ENCODE data around the gene RELL1. TPM values are rescaled to one million over a fixed set of nuclear protein-coding genes. Genes with fewer than 3 reads are reported as not detected.

The RELL1 gene
- polyA plus RNA-seq, 3 donors: 1.5 to 9.3 (median 5.3) TPM

DNA sequence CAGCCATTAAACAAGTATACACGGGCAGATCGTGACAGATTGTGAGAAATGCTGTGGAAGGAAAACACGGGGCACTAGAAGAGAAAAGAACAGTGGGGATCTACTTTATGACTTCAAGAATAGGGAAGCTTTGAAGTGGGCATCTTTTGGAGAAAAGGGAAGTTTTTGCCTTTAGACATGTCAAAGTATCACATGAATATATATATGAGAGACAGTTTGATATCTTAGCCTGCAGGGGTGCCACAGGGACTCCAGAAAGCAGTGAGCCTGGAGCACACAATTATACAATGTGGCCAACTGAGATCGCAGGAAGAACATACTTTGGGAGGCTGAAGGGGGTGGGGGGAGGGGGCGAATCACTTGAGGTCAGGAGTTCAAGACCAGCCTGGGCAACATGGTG lies 35.7 kb downstream of the RELL1 start:
- 90 to 95% (median 91%) methylated on average over 5 of the region's 5 CpGs for WGBS, 3 donors
- no peak overlapping the region for H3K27ac ChIP-seq (ENCODE audit: low read depth, low read length)

GRCh38 chr4:37649268-37649667 lies 36.9 kb downstream of the RELL1 start:
- H3K27ac ChIP-seq (ENCODE audit: low read depth, low read length): no peak overlapping the region
- 85 to 97% (median 92%) methylated on average over 11 of the region's 11 CpGs for WGBS, 3 donors

DNA sequence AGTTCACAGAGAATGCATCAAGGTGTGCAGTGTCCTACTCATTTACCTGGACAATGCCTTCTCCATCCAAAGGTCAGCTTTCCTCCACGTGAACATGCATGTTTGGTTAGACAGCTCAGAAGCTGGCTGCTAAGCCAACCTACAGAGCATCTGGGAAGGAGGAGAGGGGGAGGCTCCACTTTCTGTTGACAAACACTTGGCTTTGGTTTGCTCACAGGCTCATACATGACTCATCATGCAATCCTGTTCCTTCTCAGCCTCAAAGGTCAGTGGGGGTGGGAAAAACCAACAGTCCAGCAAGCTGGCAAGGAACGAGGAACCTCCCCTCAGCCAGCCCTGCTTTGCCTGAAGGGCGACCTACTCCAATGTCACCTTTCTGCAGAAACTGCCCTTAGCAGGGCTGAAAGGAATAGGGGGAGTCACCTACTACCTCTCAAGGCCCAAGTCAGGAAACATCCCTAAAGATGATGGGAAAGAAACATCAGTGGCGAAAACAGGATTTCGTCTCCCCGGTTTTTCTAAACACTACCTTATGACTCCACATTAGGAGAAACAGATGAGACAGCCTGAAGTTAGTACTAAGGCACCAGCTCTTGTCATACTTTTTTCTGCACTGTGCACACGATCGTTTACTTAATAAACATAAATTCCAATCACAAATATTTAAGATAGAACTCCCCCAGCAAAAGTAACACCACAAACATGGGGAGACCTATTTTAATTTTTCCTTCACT lies 37.9 kb downstream of the RELL1 start:
- no peak overlapping the region for H3K27ac ChIP-seq (ENCODE audit: low read depth, low read length)
- WGBS, 3 donors: 51 to 71% (median 64%) methylated on average over 8 of the region's 8 CpGs

- WGBS, 3 donors: 83 to 92% (median 90%) methylated on average over 3 of the region's 3 CpGs
- H3K27ac ChIP-seq (ENCODE audit: low read depth, low read length): no peak overlapping the region
Observed at GRCh38 chr4:37646247-37646646, 39.9 kb downstream of the RELL1 start.

- WGBS, 3 donors: 87 to 93% (median 87%) methylated on average over 4 of the region's 4 CpGs
- H3K27ac ChIP-seq (ENCODE audit: low read depth, low read length): no peak overlapping the region
Observed at GRCh38 chr4:37645736-37646135, 40.4 kb downstream of the RELL1 start.

DNA sequence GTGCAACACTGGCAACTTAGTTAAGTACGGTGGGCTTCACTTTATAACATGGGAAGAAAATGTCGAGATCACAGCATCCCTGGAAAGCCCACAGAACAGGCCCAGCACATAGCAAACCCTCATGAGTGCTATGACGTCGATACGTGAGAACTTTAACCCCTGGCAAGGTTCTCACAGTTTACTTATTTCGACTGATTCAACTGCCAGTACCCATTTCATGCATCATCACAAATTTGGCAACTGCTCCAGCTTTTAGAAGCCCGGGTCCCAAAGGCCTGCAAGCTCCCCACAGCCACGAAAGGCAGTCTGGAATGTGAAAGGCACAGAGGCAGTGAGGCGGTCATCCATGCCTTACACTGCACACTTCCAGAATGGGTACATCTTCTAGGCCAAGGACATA lies 41.2 kb downstream of the RELL1 start:
- 68 to 78% (median 77%) methylated on average over 9 of the region's 9 CpGs for WGBS, 3 donors
- H3K27ac ChIP-seq (ENCODE audit: low read depth, low read length): no peak overlapping the region

- H3K27ac ChIP-seq (ENCODE audit: low read depth, low read length): no peak overlapping the region
- 70 to 86% (median 73%) methylated on average over 11 of the region's 11 CpGs for WGBS, 3 donors
Observed at GRCh38 chr4:37641886-37642849, 44.0 kb downstream of the RELL1 start.

- 70 to 92% (median 83%) methylated on average over 3 of the region's 3 CpGs for WGBS, 3 donors
- no peak overlapping the region for H3K27ac ChIP-seq (ENCODE audit: low read depth, low read length)
Observed at GRCh38 chr4:37641352-37641751, 44.8 kb downstream of the RELL1 start.

DNA sequence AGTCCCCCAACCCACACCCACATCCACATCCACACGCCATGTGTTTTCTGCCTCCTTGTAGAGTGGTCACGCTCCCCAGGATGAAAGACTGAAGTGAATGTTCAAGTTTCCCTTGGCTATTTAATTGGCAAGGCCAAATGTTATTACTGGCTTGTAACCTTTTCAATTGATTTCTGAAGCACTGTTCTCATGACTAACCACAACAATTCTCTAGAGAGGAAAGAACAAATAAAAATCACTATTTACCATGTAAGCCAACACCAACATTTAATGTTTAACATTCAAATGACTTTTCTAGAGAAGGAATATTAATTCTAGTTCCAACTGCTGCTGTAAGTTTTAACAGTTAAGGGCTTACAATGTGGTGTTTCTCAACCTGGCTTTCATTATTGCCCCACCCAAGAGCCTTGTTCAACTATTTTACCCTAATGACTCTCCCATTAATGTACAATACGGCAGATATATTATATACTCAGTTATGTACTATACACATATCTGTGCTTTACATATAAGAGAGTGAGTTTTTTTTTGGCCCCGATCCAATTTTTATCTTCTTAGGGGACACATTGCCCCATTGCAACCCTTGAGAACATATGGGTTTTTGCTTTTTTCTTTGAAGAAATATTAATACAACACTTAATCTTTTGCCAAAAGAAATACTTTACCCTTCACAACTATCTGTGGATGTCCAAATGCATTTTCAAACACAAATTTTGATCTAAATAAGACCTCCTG lies 46.5 kb downstream of the RELL1 start:
- no peak overlapping the region for H3K27ac ChIP-seq (ENCODE audit: low read depth, low read length)
- WGBS, 3 donors: 74 to 83% (median 79%) methylated on average over 4 of the region's 4 CpGs

- WGBS, 3 donors: 91 to 92% (median 91%) methylated on average over 6 of the region's 6 CpGs
- H3K27ac ChIP-seq (ENCODE audit: low read depth, low read length): no peak overlapping the region
Observed at GRCh38 chr4:37635155-37635554, 51.0 kb downstream of the RELL1 start.

DNA sequence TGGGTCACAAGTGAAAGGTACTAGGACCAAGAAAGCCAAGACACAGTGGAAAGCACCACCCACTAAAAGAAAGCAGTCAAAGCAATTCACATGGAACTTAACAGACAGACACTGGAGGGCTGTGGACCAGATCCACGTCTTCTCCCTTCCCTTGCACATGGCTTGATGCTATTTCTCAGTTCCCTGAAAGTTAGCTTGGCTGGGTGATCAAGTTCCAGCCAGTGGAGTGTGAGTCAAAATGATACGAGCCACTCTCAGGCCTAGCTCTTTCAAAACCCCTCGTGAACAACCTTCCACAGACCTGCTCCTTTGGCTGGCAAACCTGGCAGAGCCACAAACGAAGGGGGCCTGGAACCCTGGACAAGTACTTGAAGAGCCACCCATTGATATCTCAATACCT lies 52.0 kb downstream of the RELL1 start:
- WGBS, 3 donors: 92 to 95% (median 93%) methylated on average over 4 of the region's 4 CpGs
- H3K27ac ChIP-seq (ENCODE audit: low read depth, low read length): no peak overlapping the region

GRCh38 chr4:37632836-37633235 lies 53.3 kb downstream of the RELL1 start:
- no peak overlapping the region for H3K27ac ChIP-seq (ENCODE audit: low read depth, low read length)
- WGBS, 3 donors: 90 to 92% (median 92%) methylated on average over 3 of the region's 3 CpGs

GRCh38 chr4:37631551-37631950 lies 54.6 kb downstream of the RELL1 start:
- WGBS, 3 donors: 56 to 81% (median 66%) methylated on average over 2 of the region's 2 CpGs
- no peak overlapping the region for H3K27ac ChIP-seq (ENCODE audit: low read depth, low read length)

DNA sequence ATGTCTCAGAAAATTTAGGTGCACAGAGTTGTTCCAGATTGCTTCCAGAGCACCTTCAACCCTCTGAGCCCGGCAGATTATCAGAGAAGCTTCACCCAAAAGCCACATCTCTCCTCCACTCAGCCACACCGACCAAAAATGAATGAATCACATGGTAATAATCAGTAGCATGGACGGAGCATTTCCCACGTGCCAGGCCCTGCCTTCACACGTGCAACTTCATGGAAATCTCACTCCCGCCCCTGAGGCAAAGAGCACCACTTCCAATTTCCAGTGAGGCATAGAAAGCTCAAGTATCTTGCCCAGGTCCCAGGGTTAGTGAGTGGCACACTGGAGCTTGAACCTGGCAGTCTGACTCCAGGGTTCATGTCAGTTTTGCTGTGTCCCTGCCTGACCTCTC lies 56.5 kb downstream of the RELL1 start:
- WGBS, 3 donors: 89 to 95% (median 93%) methylated on average over 6 of the region's 6 CpGs
- no peak overlapping the region for H3K27ac ChIP-seq (ENCODE audit: low read depth, low read length)

GRCh38 chr4:37628977-37629609 lies 57.1 kb downstream of the RELL1 start:
- whole genome bisulfite sequencing, 3 donors: 62 to 82% (median 70%) methylated on average over 4 of the region's 4 CpGs
- no peak overlapping the region for H3K27ac ChIP-seq (ENCODE audit: low read depth, low read length)

- no peak overlapping the region for H3K27ac ChIP-seq (ENCODE audit: low read depth, low read length)
- 84 to 85% (median 84%) methylated on average over 3 of the region's 3 CpGs for WGBS, 3 donors
Observed at GRCh38 chr4:37627263-37627662, 58.9 kb downstream of the RELL1 start.

- H3K27ac ChIP-seq (ENCODE audit: low read depth, low read length): no peak overlapping the region
- 93 to 98% (median 96%) methylated on average over 1 of the region's 1 CpG for whole genome bisulfite sequencing, 3 donors
Observed at GRCh38 chr4:37625499-37625898, 60.7 kb downstream of the RELL1 start.

- WGBS, 3 donors: 50 to 84% (median 75%) methylated on average over 8 of the region's 8 CpGs
Observed at GRCh38 chr4:37623940-37624339, 62.2 kb downstream of the RELL1 start.

More at GRCh38 chr4:37623940-37624339, 62.2 kb downstream of the RELL1 start:
- no peak overlapping the region for H3K27ac ChIP-seq (ENCODE audit: low read depth, low read length)

Data from adipose tissue (tissue), 3 donors.